ELR (cell line): Measurements from ENCODE around the gene HOXB6.

Source experiments
- DNase-seq: peaks from one replicate; pipeline ENCODE4 v3.0.0-alpha.2; 2015; ENCODE audit warnings: low read depth

HOXB6 gene

DNA sequence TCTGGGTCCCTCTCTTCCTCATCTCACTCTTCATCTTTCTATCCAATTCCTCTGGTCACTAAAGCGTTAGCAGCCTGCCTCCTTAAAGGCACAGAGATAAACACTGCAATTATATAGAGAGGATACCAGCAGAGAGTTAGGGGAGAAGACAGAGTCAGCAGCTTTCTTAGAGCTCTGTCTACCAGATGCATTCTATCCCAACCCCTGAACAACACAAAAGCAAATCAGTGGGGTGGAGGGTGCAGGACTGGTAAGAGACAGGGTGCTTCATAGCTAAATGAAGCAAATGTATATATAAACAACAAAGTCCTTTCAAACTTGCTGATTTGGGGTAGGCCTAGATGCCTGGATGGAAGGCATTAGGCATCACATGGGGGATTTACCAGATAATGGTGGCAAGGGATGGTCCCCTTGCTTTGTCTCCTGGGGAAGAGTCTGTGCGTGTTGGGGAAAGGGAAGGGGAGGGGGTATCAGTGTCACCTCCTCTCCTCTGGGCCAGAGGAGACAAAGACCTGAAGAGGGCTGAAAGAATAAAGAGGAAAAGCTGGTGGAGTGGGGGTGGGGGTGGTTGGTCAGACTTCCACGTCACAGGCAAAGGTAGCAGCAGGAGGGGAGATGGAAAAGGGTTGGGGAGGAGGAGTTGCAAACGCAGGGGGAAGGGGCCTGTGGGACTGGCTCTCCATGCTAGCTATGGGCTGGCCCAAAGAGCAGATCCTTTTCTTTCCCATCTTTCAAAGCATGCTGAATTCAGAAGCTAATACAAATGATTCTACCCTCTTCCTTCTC lies 38.7 kb downstream of the HOXB6 start:
- DNase-seq = no peak

DNA sequence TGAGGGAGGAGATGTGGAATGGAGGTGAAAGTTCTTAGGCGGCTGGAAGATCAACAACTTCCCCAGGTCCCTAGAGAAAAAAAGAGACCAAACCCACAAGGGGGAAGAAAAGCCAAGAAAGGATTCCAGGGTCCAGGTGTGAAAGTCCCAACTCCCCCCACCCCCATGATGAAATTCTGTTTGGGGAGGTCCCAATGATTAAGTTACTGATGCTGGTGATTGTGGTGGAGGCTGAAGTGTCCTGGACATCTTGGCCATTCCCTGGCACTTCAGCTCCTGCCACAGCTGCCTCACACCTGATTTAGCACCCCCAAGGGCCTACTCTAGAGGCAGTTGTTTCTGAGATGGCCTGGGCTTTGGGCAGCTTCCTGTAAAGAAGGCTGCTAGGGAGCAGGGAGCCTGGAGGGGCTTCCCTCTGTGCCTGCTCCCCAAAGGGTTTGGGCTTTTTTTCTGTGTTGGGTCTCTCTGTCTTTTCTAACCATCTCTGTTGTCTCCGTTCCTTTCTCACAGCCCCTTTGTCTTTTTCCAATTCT lies 39.7 kb downstream of the HOXB6 start:
- DNase-seq = no peak

- DNase-seq = no peak
Observed at GRCh38 chr17:48564188-48565021, 40.4 kb downstream of the HOXB6 start.

DNA sequence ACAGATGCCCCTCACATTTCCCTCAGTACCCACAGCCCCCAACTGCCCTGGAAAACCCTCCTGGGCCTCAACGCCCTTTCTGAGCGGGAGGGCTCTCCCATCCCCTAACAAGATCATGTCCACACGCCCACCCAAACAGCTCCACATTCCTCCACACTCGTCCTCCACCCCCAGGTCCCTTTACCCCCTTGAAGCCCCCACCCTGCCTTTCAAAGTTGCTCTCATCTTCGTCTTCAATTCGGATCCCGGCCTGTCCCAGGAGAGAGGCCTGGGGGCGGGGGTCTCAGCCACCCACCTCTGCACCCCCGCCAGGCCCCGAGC lies 41.0 kb downstream of the HOXB6 start:
- no peak for DNase-seq

- no peak for DNase-seq
Observed at GRCh38 chr17:48563385-48563838, 41.4 kb downstream of the HOXB6 start.

DNA sequence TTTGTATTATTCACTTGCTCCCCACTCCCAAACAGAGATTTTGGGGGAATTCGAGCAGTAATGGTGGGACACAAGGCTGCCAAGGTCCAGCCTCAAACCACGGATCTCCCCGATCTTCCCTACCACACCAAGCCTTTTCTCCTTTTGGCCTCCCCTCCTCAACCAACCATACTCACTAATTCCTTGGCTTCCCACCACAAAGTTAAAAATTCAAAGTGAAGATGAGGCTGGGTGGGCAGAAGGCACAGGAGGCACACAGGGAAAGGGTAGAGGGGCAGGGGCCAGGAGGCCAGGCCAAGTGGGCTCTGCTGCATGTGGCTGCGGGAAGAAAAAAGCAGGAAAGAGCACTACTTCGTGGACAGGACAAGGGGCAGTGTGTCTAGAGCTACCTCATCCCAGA lies 41.9 kb downstream of the HOXB6 start:
- no peak for DNase-seq

GRCh38 chr17:48561884-48562810 lies 42.6 kb downstream of the HOXB6 start:
- peak; percentile 52 for DNase-seq

DNA sequence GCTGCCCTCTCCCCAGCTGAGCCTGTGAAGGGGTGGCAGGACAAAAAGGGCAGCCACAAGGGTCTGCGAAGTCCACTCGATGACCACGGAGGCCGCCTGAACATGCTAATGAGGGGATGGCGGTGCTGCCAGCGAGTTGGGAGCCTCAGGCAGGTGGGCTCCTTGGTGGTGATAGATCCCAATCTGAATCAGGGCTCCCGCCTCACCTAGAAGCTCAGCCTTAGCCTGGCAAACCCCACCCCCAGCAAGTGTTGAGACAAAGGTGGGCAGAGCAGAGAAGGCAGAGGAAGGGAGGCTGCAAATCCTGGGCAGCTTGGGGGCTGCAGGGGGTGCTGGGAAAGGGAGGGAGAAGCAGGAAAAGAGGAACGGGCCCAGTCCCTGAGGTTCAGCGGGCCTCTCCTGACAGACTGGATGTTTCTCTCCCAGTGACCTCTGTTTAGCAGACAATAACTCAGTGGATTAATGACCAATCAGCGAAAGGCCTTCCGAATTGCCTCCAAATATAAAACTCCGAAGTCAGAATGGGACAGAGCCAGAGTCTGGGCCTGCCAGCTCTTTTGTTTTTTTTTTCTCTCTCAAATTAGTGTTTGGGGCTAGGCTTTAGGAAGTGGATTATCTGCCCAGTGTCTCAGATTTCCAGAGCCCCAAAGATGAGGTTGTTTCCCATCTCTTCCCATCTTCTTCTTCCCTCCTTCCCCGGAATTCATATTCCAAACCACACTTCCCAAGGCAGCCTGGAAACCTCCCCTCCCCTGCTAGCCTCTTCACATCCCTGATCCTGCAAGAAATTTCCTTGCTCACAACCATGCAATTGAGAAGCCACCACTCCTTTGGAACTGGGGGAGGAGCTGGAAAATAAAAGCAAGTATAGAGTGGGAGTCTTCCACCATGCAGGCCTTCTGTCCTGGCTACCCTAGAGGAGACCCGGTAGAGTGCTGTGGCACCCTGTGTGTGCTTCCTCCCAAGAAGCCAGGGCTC lies 44.7 kb downstream of the HOXB6 start:
- DNase-seq = no peak

- no peak for DNase-seq
Observed at GRCh38 chr17:48559122-48559839, 45.5 kb downstream of the HOXB6 start.

DNA sequence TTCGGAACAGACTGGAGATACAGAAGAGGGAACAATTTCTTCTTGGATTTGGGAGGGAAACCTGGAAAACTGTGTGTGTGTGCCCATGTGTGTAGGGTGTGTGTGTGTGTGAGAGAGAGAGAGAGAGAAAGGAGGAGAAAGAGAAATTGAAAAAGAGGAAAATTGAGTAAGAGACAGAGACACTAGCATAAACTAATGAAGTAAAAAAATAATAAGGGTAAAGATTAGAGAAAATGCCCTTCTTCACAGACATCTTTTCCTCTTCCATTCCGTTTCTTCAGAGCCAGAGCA lies 46.0 kb downstream of the HOXB6 start:
- no peak for DNase-seq

DNA sequence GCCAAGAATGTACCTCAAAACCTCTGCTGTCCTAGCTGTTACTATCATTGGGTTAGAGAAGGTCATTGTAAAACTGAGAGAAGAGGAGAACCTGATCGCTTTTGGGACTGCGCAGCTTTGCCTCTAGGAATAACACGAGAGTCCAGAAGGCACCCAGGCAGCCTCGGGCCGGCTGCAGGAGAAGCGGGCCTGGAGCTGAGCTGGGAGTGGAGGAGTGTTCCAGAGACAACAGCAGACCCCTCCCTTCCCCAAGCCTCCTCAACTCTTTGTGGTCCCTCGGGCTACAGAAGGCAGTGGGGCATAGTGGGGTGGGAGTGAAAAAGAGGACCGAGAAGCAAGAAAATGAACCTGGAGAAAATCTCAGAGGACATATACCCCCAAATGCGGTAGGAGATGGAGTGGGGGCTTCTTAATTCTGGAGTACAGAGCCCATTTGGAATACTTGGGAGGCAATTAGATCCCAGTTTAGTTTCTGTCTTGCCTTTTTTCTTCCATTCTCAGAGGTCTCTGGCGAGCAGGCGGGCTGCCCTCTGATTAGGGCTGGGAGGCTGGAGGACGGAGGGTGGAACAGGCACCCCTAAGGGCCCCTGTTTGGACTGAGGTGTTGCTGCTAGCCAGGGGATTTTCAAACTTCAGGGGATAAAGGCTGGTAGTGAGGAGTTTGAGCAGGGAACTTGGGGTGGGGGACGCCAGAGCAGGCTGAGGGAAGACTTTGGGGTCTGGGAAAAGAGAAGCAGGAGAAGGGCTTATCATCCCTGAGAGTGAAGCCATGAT lies 46.5 kb downstream of the HOXB6 start:
- DNase-seq = no peak

DNA sequence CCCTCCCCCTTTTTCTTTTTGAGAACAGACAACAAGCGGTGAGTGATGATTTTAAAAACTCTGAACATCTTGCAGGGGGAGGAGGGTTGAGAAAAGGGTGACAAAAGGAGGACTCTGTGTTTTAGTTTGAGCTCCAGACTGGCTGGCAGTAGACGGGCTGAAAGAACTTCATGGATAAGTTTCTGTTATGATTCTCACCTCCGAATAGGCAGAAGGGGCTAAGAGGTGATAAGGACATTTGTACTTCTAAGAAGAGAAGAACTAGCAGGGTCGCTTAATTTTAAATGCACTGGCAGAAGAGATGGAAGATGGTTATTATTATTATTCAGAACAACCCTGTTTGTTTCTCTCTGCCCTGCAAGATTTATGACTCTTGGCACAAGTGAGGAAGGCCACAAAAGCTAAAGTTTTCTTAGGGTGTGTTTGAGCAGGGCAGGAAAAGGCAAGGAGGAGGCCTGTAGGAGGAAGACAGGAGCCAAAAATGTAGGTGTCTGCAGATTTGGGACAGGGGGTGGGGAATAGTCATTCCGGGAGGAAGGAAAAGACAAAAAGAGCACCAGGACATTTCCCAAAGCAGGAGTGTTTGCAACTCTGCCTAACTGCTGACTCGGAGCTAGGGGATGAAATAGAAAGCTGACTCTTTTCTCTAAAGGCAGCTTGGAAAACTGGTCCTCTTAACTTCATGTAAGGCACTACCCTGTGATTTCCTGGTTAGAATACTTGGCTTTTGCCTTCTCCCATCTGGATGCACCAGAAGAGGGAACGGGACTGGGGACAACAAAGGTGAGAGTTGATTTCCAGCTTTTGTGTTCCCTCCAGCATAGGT lies 48.0 kb downstream of the HOXB6 start:
- no peak for DNase-seq

DNA sequence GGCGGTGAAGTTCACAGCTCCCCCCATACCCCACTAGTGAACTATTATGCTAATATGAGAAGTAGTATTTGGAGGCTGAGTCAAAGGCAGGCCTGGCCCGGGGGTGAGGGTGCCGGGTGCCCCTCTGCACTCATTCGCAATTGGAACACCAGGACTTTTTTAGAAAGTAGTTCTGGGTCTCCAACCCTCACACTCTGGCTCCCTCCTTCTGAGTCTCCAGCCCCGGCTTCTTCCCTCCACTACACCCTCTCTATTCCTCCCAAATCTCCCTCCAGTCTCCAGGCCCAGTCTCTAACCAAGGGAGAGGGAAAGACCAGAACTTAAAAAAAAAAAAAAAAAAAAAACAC lies 48.6 kb downstream of the HOXB6 start:
- no peak for DNase-seq

DNA sequence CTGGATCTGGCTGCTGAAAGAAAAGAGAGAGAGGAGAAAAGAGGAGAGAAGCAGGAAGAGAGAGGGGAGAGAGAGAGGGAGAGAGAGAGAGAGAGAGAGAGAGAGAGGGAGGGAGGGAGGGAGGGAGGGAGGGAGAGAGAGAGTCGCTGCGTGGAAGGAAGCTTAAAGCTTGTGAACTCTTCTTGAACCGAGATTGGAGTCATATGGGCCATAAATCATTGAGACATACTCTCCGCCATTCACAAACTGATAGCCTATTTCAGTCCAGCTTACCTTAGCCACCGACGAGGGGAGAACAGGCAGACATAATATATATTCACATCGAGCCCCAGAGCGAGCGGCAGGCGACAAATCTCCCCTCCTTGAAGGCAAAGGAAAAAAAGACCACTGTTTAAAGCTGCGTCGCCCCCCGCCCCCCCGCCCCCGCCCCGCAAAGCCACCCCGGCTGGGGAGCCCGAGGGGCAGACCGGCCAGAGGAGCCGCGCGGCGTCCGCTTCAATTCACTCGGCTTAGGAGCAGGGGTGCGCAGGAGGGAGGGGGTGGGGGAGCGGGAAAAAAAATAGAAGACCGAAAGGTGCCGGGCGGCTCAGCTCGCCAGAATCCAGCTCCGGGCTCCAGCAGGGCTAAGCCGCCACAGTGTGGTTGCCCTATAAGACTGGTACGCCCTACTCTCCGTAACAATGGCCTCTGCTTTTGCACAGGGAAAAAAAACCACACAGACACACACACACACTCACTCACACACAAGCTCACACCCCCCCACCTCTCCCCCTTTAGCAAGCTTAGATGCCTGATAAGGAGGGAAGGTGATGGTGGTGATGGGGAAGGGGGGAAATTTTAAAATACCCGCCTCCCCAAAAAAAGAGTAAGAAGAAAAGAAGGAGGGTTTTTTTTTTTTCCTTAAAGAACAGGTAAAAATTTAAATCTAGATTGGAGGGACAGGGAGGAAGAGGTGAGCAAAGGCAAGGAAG lies 49.2 kb downstream of the HOXB6 start:
- DNase-seq = peak; percentile 81

DNA sequence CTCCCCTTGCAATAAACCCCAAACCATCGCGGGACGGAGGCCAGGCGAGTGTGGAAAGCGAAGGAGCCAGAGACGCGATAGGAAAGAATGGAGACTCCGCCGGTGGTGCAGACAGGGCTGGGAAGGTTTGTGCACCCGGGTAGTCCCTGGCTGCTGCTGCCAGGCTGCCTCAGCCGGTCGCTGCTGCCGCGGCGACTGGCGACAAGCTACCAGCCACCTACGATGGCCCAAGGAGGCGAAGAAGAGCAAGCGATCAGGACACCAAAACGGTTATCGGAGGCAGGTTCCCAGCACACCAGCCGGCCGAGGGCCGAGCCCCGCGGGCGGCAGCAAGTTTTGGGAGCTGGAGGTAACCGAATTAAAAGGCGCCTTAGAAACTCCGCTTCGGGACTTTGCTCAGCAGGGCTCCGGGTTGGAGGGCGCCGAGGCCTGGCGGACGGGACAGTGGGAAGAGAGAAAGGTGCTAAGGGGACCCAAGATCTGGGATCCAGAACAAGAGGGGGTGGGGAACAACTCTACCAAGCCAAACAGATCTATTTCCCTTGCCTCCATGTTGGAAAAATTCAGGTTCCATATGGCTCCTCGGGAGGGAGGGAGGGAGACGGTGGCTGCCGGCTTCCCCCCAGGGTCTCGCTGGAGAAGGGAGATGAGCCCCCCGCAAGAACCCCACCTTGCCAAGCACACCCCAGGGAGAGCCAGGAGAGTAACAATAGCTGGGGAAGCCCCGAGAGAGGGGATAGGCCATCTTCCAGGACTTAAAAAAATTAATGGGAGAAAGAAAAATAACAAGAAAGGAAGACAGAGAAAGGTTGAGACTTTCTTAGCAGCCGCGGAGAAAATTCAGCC lies 50.2 kb downstream of the HOXB6 start:
- DNase-seq = peak; percentile 40

- DNase-seq = no peak
Observed at GRCh38 chr17:48553826-48554225, 51.0 kb downstream of the HOXB6 start.

- DNase-seq = no peak
Observed at GRCh38 chr17:48553190-48553547, 51.6 kb downstream of the HOXB6 start.
